ENCODE data around the gene PDE4B. TPM values are rescaled to one million over a fixed set of nuclear protein-coding genes. Genes with fewer than 3 reads are reported as not detected.
A peak's percentile ranks its signal among the peaks of the same experiment; 100 is the strongest.

Gene PDE4B
- total RNA-seq, 4 donors from 2014 or later, result 3.7 to 16.6 (median 5.1) TPM

DNA sequence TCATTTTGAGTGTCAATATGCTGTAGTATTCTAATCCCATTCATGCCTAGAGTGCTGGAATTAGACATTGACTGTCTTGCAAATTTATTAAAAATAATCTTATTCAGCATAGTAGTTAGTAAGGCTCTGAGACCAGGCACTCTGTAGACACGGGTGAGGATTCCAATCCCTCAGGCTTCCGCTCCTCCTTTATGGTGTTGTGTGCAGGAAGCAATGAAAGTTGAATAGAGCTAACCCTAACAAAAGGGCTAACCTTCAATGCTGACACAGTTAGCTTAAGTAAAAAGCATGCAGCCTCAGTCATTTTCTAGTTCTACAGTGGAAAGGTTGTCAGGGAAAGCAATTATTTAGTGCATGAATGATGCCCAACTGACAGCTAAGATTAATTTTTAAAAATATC lies 541.6 kb downstream of the PDE4B start:
- peaks cover 22 to 56% (median 56%) of the 10 kb centered on the region in 4 donors for H3K4me1 ChIP-seq
- intact Hi-C loops (cut with DNase I), result loop anchor here (5.0 kb wide), 1 partner anchor 62 kb away; no protein-coding TSS in a partner anchor
- no peaks in the 10 kb centered on the region for H3K27me3 ChIP-seq
- TF ChIP-seq EP300 (IDR thresholded peaks at IDR 0.05) (no peak), CTCF (IDR thresholded peaks at IDR 0.05) (no peak), POLR2AphosphoS5 (IDR thresholded peaks at IDR 0.05) (no peak), POLR2A (IDR thresholded peaks at IDR 0.05; ENCODE audit: low read depth) (no peak)
- 69% methylated on average over 2 of the region's 2 CpGs for WGBS
- DNase-seq (ENCODE audit: extremely low spot score), result no peak
- no peaks in the 10 kb centered on the region for H3K36me3 ChIP-seq
- peak overlapping the region; percentile 55 to 63 (median 60) for H3K4me3 ChIP-seq
- peak overlapping the region; percentile 79 to 89 (median 84) for H3K27ac ChIP-seq (replicated peaks in 1 of 4)
- no peaks in the 10 kb centered on the region for H3K9me3 ChIP-seq

DNA sequence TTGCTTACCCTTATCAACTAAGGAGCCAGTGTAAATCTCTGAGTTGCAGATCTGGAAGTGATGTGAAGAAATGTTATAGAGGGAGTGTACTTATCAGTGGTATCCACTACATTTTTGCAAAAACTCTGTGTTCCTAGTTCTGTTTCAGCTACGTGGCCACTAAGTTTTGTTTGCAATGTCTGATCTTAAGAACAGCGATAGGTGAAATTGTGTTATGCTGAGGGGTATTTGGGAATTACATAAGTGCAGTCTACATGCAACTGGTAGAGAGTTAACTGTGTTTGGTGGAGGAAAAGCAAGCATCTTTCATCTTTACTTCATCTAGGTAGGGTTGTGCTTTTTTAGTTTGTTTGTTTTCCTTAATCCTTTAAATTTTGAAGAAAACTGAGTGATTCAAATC lies 542.4 kb downstream of the PDE4B start:
- H3K27me3 ChIP-seq, result no peaks in the 10 kb centered on the region
- no peaks in the 10 kb centered on the region for H3K36me3 ChIP-seq
- intact Hi-C loops (cut with DNase I), result no loop called here
- peak overlapping the region; percentile 13 to 62 (median 17) for H3K4me3 ChIP-seq
- no peak for TF ChIP-seq POLR2A (IDR thresholded peaks at IDR 0.05; ENCODE audit: low read depth)
- no peak for TF ChIP-seq EP300 (IDR thresholded peaks at IDR 0.05)
- no peaks in the 10 kb centered on the region for H3K9me3 ChIP-seq
- peaks cover 28 to 64% (median 58%) of the 10 kb centered on the region in 4 donors for H3K4me1 ChIP-seq
- 71% methylated on average over 2 of the region's 2 CpGs for WGBS
- H3K27ac ChIP-seq (replicated peaks in 1 of 4), result peak overlapping the region; percentile 59 to 86 (median 72)
- DNase-seq (ENCODE audit: extremely low spot score), result no peak

DNA sequence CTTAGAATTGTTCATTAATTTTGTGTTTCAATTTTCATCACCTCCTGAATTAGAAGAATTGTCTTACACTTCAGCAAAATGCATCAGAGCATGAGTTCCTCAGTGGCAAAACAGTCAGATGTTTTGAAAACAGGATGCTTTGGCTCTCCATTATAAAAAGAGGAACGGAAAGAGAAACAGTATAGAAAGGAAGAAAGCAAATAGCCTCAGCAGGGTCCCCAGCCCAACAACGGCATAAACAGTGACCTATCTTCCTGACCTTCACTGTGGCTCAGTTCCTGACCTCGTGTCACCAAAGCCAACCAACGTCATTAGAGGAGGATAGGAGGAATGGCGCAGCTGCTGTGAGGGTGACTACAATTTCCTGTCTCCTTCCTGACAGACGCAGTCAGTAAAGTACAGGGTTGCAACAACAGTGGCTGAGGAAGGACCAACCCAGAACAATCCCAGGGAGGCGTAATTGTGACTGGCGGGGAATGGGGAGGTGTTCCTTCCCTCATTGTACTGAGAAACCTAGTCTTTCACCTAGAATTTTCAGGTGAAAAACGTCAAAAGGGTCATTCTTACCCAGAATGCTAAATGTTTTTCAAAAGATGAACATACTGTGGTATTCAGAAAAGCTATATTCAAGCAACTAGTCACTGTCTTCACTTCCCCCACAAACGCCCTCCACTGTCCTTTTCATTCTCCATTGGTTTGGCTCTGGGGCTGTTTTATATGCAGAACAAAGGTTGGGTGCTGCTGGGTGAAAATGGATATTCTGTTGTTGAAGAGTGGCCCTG lies 543.4 kb downstream of the PDE4B start:
- intact Hi-C loops (cut with DNase I), result no loop called here
- peaks cover 29 to 62% (median 50%) of the 10 kb centered on the region in 4 donors for H3K4me1 ChIP-seq

GRCh38 chr1:66336641-66336990 lies 543.9 kb downstream of the PDE4B start:
- Histone ChIP-seq H3K9me3 (no peaks in the 10 kb centered on the region), H3K36me3 (no peaks in the 10 kb centered on the region), H3K4me3 (no peak overlapping the region), H3K4me1 (peaks cover 29 to 62% (median 45%) of the 10 kb centered on the region in 4 donors), H3K27me3 (no peaks in the 10 kb centered on the region), H3K27ac (replicated peaks in 1 of 4) (peak overlapping the region; percentile 40 to 86 (median 62))
- no peak for DNase-seq (ENCODE audit: extremely low spot score)
- intact Hi-C loops (cut with DNase I), result no loop called here
- TF ChIP-seq POLR2A (IDR thresholded peaks at IDR 0.05; ENCODE audit: low read depth), result no peak
- no peak for TF ChIP-seq EP300 (IDR thresholded peaks at IDR 0.05)
- TF ChIP-seq POLR2AphosphoS5 (IDR thresholded peaks at IDR 0.05), result no peak
- no peak for TF ChIP-seq CTCF (IDR thresholded peaks at IDR 0.05)
- 80% methylated on average over 2 of the region's 2 CpGs for WGBS

More for the DNA sequence above, 543.4 kb downstream of the PDE4B start:
- Histone ChIP-seq H3K36me3 (no peaks in the 10 kb centered on the region), H3K4me3 (peak overlapping the region; percentile 13 to 62 (median 21)), H3K27me3 (no peaks in the 10 kb centered on the region), H3K27ac (replicated peaks in 1 of 4) (peak overlapping the region; percentile 40 to 86 (median 62)), H3K9me3 (no peaks in the 10 kb centered on the region)
- DNase-seq (ENCODE audit: extremely low spot score), result peak; percentile 92
- TF ChIP-seq CTCF (IDR thresholded peaks at IDR 0.05) (no peak), POLR2AphosphoS5 (IDR thresholded peaks at IDR 0.05) (peak; percentile 72 to 79)
- WGBS, result 58% methylated on average over 10 of the region's 10 CpGs

- H3K4me1 ChIP-seq, result peaks cover 29 to 61% (median 43%) of the 10 kb centered on the region in 4 donors
- H3K27ac ChIP-seq (replicated peaks in 1 of 4), result peak overlapping the region; percentile 40 to 86 (median 62)
- WGBS, result 78% methylated on average over 5 of the region's 5 CpGs
- no peaks in the 10 kb centered on the region for H3K36me3 ChIP-seq
- H3K27me3 ChIP-seq, result no peaks in the 10 kb centered on the region
- no peak overlapping the region for H3K4me3 ChIP-seq
- no peak for TF ChIP-seq CTCF (IDR thresholded peaks at IDR 0.05)
- no peak for TF ChIP-seq POLR2A (IDR thresholded peaks at IDR 0.05; ENCODE audit: low read depth)
- TF ChIP-seq POLR2AphosphoS5 (IDR thresholded peaks at IDR 0.05), result no peak
- TF ChIP-seq EP300 (IDR thresholded peaks at IDR 0.05), result no peak
- DNase-seq (ENCODE audit: extremely low spot score), result no peak
- intact Hi-C loops (cut with DNase I), result no loop called here
- H3K9me3 ChIP-seq, result no peaks in the 10 kb centered on the region
These were observed 544.6 kb downstream of the PDE4B start for GRCh38 chr1:66337249-66337648.

All from esophagus muscularis mucosa (tissue), 4 donors.